Heart right ventricle (tissue), 16 donors: ENCODE data around the gene CHD9NB. TPM values are rescaled to one million over a fixed set of nuclear protein-coding genes. Genes with fewer than 3 reads are reported as not detected.
A peak's percentile ranks its signal among the peaks of the same experiment; 100 is the strongest.

ENCODE experiments used
- ATAC-seq, 8 donors: fragments of 200-7000 bp; cut with Tn5 transposase; one replicate each; pipeline ENCODE4 v1.9.1; 2020; ENCODE audit warnings: mild to moderate bottlenecking in 8 of 8, moderate library complexity in 8 of 8, moderate number of reproducible peaks in 1 of 8
- DNase-seq, 2 donors: peaks; one replicate each; pipeline ENCODE4 v3.0.0-alpha.2; 2020
- H3K27ac ChIP-seq, 10 donors: fragments of 200-600 bp; sonication (generic) in 2 of 10; one replicate each; pipeline versions ENCODE4 v1.5.0 to v1.8.0; 2020 to 2022; ENCODE audit warnings: mild to moderate bottlenecking in 3 of 10
- H3K27me3 ChIP-seq, 7 donors: fragments of 200-600 bp; one replicate each; pipeline ENCODE4 v1.8.0; 2021 to 2022; ENCODE audit warnings: mild to moderate bottlenecking in 2 of 7
- H3K36me3 ChIP-seq, 9 donors: fragments of 200-600 bp; sonication (generic) in 1 of 9; one replicate each; pipeline versions ENCODE4 v1.5.0 to v1.8.0; 2020 to 2022; ENCODE audit warnings: mild to moderate bottlenecking in 2 of 9
- H3K4me1 ChIP-seq, 9 donors: fragments of 200-600 bp; sonication (generic) in 1 of 9; one replicate each; pipeline versions ENCODE4 v1.5.0 to v1.8.0; 2020 to 2022; ENCODE audit warnings: mild to moderate bottlenecking in 4 of 9
- H3K4me3 ChIP-seq, 10 donors: fragments of 200-600 bp; sonication (generic) in 2 of 10; one replicate each; pipeline versions ENCODE4 v1.5.0 to v1.8.0; 2020 to 2022; ENCODE audit warnings: mild to moderate bottlenecking in 7 of 10, moderate library complexity in 2 of 10
- H3K9me3 ChIP-seq, 11 donors: fragments of 200-600 bp in 10 of 11; sonication (generic) in 2 of 11; one replicate each; pipeline versions ENCODE4 v1.5.0 to v1.8.0; 2013 to 2022; ENCODE audit warnings: mild to moderate bottlenecking in 2 of 11, control low read depth in 1 of 11, moderate library complexity in 1 of 11
- CTCF ChIP-seq, 9 donors: fragments of 200-600 bp; sonication (generic) in 2 of 9; IDR thresholded peaks; one replicate each; pipeline versions ENCODE4 v1.5.0 to v1.8.0; 2021 to 2022; ENCODE audit warnings: antibody characterized with exemption in 9 of 9, mild to moderate bottlenecking in 5 of 9, moderate library complexity in 1 of 9
- WGBS, 2 donors: extraction: QIAGEN DNeasy Blood & Tissue Kit; methylation state at CpG; one replicate each; pipeline ENCODE4 v1.1.7; 2013; ENCODE audit warnings: inconsistent platforms in 1 of 2; 5-methylcytosine and 5-hydroxymethylcytosine counted together
- intact Hi-C, 10 donors: fragments of 100-400 bp; cut with DNase I; formaldehyde crosslinking; loops; one replicate each; pipeline versions ENCODE4 v1.11.1 to v1.14.2; 2022
- polyA plus RNA-seq, 2 donors: library from polyadenylated mRNA; stranded (reverse); fragments of 200-250 nt; gene quantifications; one replicate each; pipeline ENCODE4 v1.2.3, GENCODE V29; 2013
- total RNA-seq, 10 donors: library from RNA; stranded (reverse); fragmentation: NEBNext Ultra II Directional in 3 of 10; extraction: Animal tissue kit (Norgen Biotek cat#: 25700) in 3 of 10; gene quantifications; one replicate each; pipeline versions ENCODE4 v1.2.1 to v1.2.4, GENCODE V29; 2021 to 2023
- donor health status: Arrhythmogenic right ventricular cardiomyopathy.
- donor health status: ischemic (EF 13 %, LVEDD 7.1; RV severe dilation, severe dysfunction).
- donor health status: healthy with polysubstance abuse.
- donor health status: DM: no; HTN: yes; CAD: no.
- donor health status: DM: no; HTN: no; CAD: no.
- donor health status: ischemic (EF 25% LVEDD 6.9; RV normal size, moderate dysfunction).
- donor health status: ischemic (EF 25% LVEDD 5.7; RV mildly dilated, moderate dysfunction).
- donor health status: healthy.
- donor health status: DM: yes; HTN: yes; CAD: no.
- donor health status: Ischemic cardiomyopathy.
- donor health status: ischemic (EF 35%, LVEDD 5.7; RV mildly dilated, moderate dysfunction).
- donor health status: nonischemic (EF 11% LVEDD 7.7; RV severe dilation, severe dysfunction).
- donor health status: DM: yes; HTN: yes; CAD: no.
- donor health status: PGD.
- donor health status: ischemic (EF 29% LVEDD 5.4; RV normal size, mild dysfunction).
- donor health status: nonischemic (EF 23%, LVEDD 6.1; RV moderate dilation, normal function).

CHD9NB gene
- total and polyA plus RNA-seq, 12 donors: 0.17 to 1.5 (median 0.51) TPM; not detected in 2

GRCh38 chr16:53057658-53058057 is 5.0 kb upstream of the CHD9NB start:
- Histone ChIP-seq H3K4me3 (no peak overlapping the region), H3K27me3 (no peaks in the 10 kb centered on the region), H3K36me3 (no peaks in the 10 kb centered on the region), H3K4me1 (peaks cover 5 to 71% (median 55%) of the 10 kb centered on the region in 9 donors), H3K27ac (peak overlapping the region in 4 of 10 donors; percentile 89 to 96 (median 92)), H3K9me3 (no peaks in the 10 kb centered on the region)
- 79 to 88% methylated on average over 8 of the region's 8 CpGs for WGBS, 2 donors
- no peak for TF ChIP-seq CTCF (IDR thresholded peaks at IDR 0.05)
- no peak for DNase-seq
- no peak for ATAC-seq
- intact Hi-C loops: loop anchor here in 9 of 10 donors (2.0 to 10.0 kb wide), 10 partner anchors 35 to 227 kb away; no protein-coding TSS in a partner anchor

- ATAC-seq (no peak), DNase-seq (no peak)
- no peaks in the 10 kb centered on the region for H3K9me3 ChIP-seq
- 71 to 72% methylated on average over 8 of the region's 8 CpGs for WGBS, 2 donors
- peak overlapping the region; percentile 85 to 97 (median 94) for H3K27ac ChIP-seq
- no peaks in the 10 kb centered on the region for H3K27me3 ChIP-seq
- TF ChIP-seq CTCF (IDR thresholded peaks at IDR 0.05): no peak
- intact Hi-C loops: loop anchor here in 9 of 10 donors (2.0 to 10.0 kb wide), 10 partner anchors 36 to 228 kb away; no protein-coding TSS in a partner anchor
- H3K4me1 ChIP-seq: peaks cover 0 to 63% (median 43%) of the 10 kb centered on the region in 9 donors
- H3K4me3 ChIP-seq: peak overlapping the region in 8 of 10 donors; percentile 66 to 90 (median 76)
- H3K36me3 ChIP-seq: no peaks in the 10 kb centered on the region
Observed at GRCh38 chr16:53056392-53056881, 3.7 kb upstream of the CHD9NB start.

- ATAC-seq (peak; percentile 20 to 49 (median 43)), DNase-seq (peak in 1 of 2 donors; percentile 57)
- intact Hi-C loops: loop anchor here (1.0 to 10.0 kb wide), 18 partner anchors 35 to 229 kb away; no protein-coding TSS in a partner anchor
- WGBS, 2 donors: 36 to 49% methylated on average over 10 of the region's 10 CpGs
- Histone ChIP-seq H3K9me3 (no peaks in the 10 kb centered on the region), H3K4me1 (peaks cover 0 to 60% (median 40%) of the 10 kb centered on the region in 9 donors), H3K27me3 (no peaks in the 10 kb centered on the region), H3K27ac (peak overlapping the region; percentile 85 to 97 (median 94)), H3K36me3 (no peaks in the 10 kb centered on the region), H3K4me3 (peak overlapping the region; percentile 48 to 90 (median 74))
- TF ChIP-seq CTCF (IDR thresholded peaks at IDR 0.05): no peak
Observed at GRCh38 chr16:53055541-53056391, 3.1 kb upstream of the CHD9NB start.

- peak within 1 kb of the TSS; percentile 85 to 97 (median 94) for H3K27ac ChIP-seq
- no peaks in the 10 kb centered on the region for H3K27me3 ChIP-seq
- TF ChIP-seq CTCF (IDR thresholded peaks at IDR 0.05): peak; percentile 99 to 100 (median 100)
- no peaks in the 10 kb centered on the region for H3K9me3 ChIP-seq
- DNase-seq (peak; percentile 82 to 88), ATAC-seq (peak; percentile 92 to 97 (median 95))
- intact Hi-C loops: loop anchor here (1.0 to 10.0 kb wide), 18 partner anchors 36 to 230 kb away; no protein-coding TSS in a partner anchor
- WGBS, 2 donors: 0 to 1% methylated on average over 61 to 62 of the region's 62 CpGs
- H3K4me1 ChIP-seq: peaks cover 0 to 60% (median 40%) of the 10 kb centered on the region in 9 donors
- no peaks in the 10 kb centered on the region for H3K36me3 ChIP-seq
- H3K4me3 ChIP-seq: peak within 1 kb of the TSS; percentile 48 to 90 (median 74)
Observed at GRCh38 chr16:53054670-53055485, 2.2 kb upstream of the CHD9NB start, which contains the start of gene CHD9. TSS of gene CHD9 (plus strand) at chr16:53054991. CDS start at chr16:53156090, 101,099 bp downstream.
